ENCODE results near the gene LMX1B. TPM values are rescaled to one million over a fixed set of nuclear protein-coding genes. Genes with fewer than 3 reads are reported as not detected.
"Not testable (repeated sequence)": the region's sequence is repeated elsewhere in the genome, so short reads cannot be mapped to it uniquely, and the experiment has no call there.

The LMX1B gene
- total and polyA plus RNA-seq, 2 of the 4 experiments (the other 2 are of a cell fraction): not detected

DNA sequence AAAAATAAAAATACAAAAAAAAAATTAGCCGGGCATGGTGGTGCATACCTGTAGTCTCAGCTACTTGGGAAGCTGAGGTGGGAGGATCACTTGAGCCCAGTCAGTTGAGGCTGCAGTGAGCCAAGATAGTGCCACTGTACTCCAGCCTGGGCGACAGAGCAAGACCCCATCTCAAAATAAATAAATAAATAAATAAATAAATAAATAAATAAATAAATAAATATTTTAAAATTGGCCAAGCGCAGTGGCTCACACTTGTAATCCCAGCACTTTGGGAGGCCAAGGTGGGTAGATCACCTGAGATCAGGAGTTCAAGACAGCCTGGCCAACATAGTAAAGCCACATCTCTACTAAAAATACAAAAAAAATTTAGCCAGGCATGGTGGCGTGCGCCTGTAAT lies 33.4 kb upstream of the LMX1B start:
- H3K9ac ChIP-seq (ENCODE audit: low read depth, low read length); H3K4ac ChIP-seq (ENCODE audit: low read depth, low read length); H3K9me3 ChIP-seq (ENCODE audit: control insufficient read depth, insufficient read depth, low read length); H4K91ac ChIP-seq (ENCODE audit: insufficient read depth, low read depth, low read length); H4K8ac ChIP-seq (ENCODE audit: low read depth in 2 of 2, low read length in 2 of 2); H3K18ac ChIP-seq (ENCODE audit: low read depth, low read length); H2AK5ac ChIP-seq (ENCODE audit: low read depth, low read length); H4K5ac ChIP-seq (ENCODE audit: low read depth, low read length); DNase-seq; H4K20me1 ChIP-seq (ENCODE audit: insufficient read depth, low read length); dilution Hi-C loops (cut with HindIII; ENCODE audit: low sequenced_read_pairs, unreplicated experiment); H2BK15ac ChIP-seq (ENCODE audit: low read depth, low read length); H2BK5ac ChIP-seq (ENCODE audit: low read depth, low read length, poor library complexity, severe bottlenecking); H3K9me1 ChIP-seq (ENCODE audit: insufficient read depth, low read length); H3K23ac ChIP-seq (ENCODE audit: low read depth, low read length); CTCF ChIA-PET; H3K4me3 ChIP-seq (ENCODE audit: insufficient read depth, low read depth, low read length); ATAC-seq (ENCODE audit: low read depth); H3K14ac ChIP-seq (replicated peaks; ENCODE audit: low read depth, low read length); in situ Hi-C loops (cut with MboI; ENCODE audit: low sequenced_read_pairs); BruUV-seq (replicated peaks); H2AK9ac ChIP-seq (replicated peaks; ENCODE audit: low read depth, low read length, poor library complexity); H3K36me3 ChIP-seq (ENCODE audit: control insufficient read depth, insufficient read depth, low read length); POLR2A ChIA-PET (ENCODE audit: unreplicated experiment); H3K27ac ChIP-seq (ENCODE audit: insufficient read depth, low read length); H3K4me1 ChIP-seq (ENCODE audit: control insufficient read depth, insufficient read depth, low read length); intact Hi-C loops (cut with micrococcal nuclease); H2AFZ ChIP-seq (replicated peaks; ENCODE audit: low read length, poor library complexity); H3K56ac ChIP-seq (ENCODE audit: extremely low read depth, insufficient read depth, low read length); H2BK20ac ChIP-seq (ENCODE audit: low read depth, low read length); H3K4me2 ChIP-seq (ENCODE audit: low read depth, low read length); H3K79me1 ChIP-seq (ENCODE audit: low read depth in 1 of 2, low read length in 2 of 2); H2BK120ac ChIP-seq (ENCODE audit: low read depth, low read length): not testable (repeated sequence)
- no CpG with 5 or more reads among the region's 5 CpGs for WGBS, 2 experiments (ENCODE audit: extremely low coverage in 2 of 2, insufficient read length in 1 of 2)
- peaks cover 53% of the 10 kb centered on the region for H3K27me3 ChIP-seq (ENCODE audit: control insufficient read depth, insufficient read depth, low read length)

Measured in IMR-90 (cell line).